ENCODE measurements around the gene DENND6B.

DENND6B gene

DNA sequence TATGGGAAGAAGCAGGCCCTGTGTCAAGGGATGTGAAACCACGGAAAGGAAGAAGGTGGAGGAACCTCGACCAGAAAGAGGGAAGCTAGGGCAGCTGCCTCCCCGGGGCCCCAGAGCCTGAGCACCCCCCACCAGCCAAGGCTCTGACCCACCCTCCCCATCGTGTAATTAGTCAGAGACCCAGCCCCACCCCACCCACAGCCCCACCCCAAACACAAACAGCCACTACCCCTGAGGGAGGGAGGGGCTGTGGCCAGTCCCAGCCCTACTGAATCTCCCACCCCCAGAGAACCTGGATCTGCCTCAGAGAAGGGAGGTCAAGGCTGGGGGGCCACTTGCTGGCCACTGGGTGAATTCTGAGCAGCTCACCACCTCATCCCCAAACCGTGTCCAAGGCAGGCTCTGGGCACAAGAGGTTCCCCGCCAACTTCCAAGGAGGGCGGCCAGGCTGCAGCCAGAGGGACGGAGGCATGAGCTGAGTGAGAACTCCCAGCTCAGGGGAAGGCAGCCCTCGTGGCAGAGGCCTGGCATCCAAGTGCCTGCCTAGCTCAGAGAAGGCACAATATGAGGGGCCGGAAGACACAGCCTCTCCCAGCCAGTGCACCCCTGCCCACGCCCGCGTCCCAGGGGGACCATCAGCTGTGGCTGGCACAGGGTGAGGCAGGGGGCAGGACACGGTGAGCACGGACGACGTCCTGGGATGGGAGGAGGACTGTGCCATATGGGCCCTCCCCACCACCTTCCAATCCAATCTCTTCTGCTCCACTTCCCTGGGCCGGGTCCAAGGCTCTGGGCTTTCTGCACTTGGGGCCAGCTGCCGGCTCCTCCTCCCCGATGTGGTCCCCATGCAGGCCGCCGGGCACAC is 22.1 kb downstream of the DENND6B start:
- Histone ChIP-seq H3K36me3 (replicated peaks; ENCODE audit: insufficient read depth, low read length) (no peaks in the 10 kb centered on the region), H3K9me3 (replicated peaks; ENCODE audit: insufficient read depth, low read length) (no peaks in the 10 kb centered on the region), H3K27me3 (replicated peaks; ENCODE audit: insufficient read depth, low read length) (no peaks in the 10 kb centered on the region), H3K4me1 (ENCODE audit: low read length) (peaks cover 22% of the 10 kb centered on the region), H3F3A (ENCODE audit: insufficient read depth, low read length) (peaks cover 9% of the 10 kb centered on the region), H2AFZ (ENCODE audit: low read length) (no peak overlapping the region), H3K9ac (ENCODE audit: low read length) (no peak overlapping the region), H3K79me2 (ENCODE audit: low read length) (peaks cover 35% of the 10 kb centered on the region), H3K4me3 (ENCODE audit: low read length) (no peak overlapping the region), H3K27ac (ENCODE audit: low read length) (no peak overlapping the region), H3K9me2 (replicated peaks; ENCODE audit: insufficient read depth, low read length) (no peaks in the 10 kb centered on the region), H3K4me2 (ENCODE audit: low read depth, low read length) (no peak overlapping the region), H4K20me1 (ENCODE audit: insufficient read depth, low read length) (no peaks in the 10 kb centered on the region)
- no peak for DNase-seq
- TF ChIP-seq, protein P1, sequence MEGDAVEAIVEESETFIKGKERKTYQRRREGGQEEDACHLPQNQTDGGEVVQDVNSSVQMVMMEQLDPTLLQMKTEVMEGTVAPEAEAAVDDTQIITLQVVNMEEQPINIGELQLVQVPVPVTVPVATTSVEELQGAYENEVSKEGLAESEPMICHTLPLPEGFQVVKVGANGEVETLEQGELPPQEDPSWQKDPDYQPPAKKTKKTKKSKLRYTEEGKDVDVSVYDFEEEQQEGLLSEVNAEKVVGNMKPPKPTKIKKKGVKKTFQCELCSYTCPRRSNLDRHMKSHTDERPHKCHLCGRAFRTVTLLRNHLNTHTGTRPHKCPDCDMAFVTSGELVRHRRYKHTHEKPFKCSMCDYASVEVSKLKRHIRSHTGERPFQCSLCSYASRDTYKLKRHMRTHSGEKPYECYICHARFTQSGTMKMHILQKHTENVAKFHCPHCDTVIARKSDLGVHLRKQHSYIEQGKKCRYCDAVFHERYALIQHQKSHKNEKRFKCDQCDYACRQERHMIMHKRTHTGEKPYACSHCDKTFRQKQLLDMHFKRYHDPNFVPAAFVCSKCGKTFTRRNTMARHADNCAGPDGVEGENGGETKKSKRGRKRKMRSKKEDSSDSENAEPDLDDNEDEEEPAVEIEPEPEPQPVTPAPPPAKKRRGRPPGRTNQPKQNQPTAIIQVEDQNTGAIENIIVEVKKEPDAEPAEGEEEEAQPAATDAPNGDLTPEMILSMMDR (IDR thresholded peaks at IDR 0.05; ENCODE audit: low read length) = no peak
- TF ChIP-seq EZH2phosphoT487 (IDR thresholded peaks at IDR 0.05; ENCODE audit: low read length) (no peak), EZH2 (optimal IDR thresholded peaks at IDR 0.05; ENCODE audit: low read depth, low read length) (no peak)

DNA sequence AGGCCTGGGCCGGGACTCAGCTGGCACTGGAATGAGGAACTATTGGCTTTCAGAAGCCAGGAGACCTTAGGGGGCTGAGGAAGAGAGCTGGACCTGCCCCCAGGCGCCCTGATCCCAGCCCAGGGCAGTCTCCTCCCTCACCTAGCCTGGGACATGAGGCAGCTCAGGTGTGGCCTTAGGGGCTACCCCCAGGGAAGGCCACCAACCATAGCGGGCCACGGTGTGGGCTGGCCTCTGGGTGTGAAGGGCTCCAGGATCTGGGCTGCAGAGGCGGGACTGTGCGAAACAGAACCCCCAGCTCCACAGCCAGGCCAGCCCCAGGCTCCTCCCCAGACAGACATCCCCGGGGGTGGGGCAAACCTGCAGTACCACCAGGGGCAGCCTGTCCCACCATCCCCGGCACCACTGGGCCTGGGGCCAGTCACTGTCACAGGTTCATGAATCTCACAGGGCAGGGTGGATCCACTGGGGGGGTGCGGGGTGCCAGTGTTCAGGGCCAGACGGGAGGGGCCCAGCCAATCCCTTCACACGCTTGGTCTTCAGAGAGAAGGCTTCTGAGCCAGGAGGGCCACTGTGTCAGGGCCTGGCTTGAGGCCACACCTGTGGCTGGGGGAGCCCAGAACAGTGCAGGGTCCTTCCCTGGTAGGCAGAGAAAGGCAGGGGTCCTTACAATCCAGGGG is 22.8 kb downstream of the DENND6B start:
- Histone ChIP-seq H3K27me3 (replicated peaks; ENCODE audit: insufficient read depth, low read length) (no peaks in the 10 kb centered on the region), H3K27ac (ENCODE audit: low read length) (no peak overlapping the region), H3K79me2 (ENCODE audit: low read length) (peaks cover 35% of the 10 kb centered on the region), H3K4me2 (ENCODE audit: low read depth, low read length) (no peak overlapping the region), H3K9me3 (replicated peaks; ENCODE audit: insufficient read depth, low read length) (no peaks in the 10 kb centered on the region), H3K4me3 (ENCODE audit: low read length) (no peak overlapping the region), H3K9me2 (replicated peaks; ENCODE audit: insufficient read depth, low read length) (no peaks in the 10 kb centered on the region), H3K4me1 (ENCODE audit: low read length) (peaks cover 18% of the 10 kb centered on the region), H2AFZ (ENCODE audit: low read length) (no peak overlapping the region), H3K36me3 (replicated peaks; ENCODE audit: insufficient read depth, low read length) (no peaks in the 10 kb centered on the region), H4K20me1 (ENCODE audit: insufficient read depth, low read length) (no peaks in the 10 kb centered on the region), H3K9ac (ENCODE audit: low read length) (no peak overlapping the region), H3F3A (ENCODE audit: insufficient read depth, low read length) (peaks cover 7% of the 10 kb centered on the region)
- DNase-seq = no peak
- TF ChIP-seq, protein P1 (IDR thresholded peaks at IDR 0.05; ENCODE audit: low read length) = no peak
- TF ChIP-seq EZH2 (optimal IDR thresholded peaks at IDR 0.05; ENCODE audit: low read depth, low read length) (no peak), EZH2phosphoT487 (IDR thresholded peaks at IDR 0.05; ENCODE audit: low read length) (no peak)

DNA sequence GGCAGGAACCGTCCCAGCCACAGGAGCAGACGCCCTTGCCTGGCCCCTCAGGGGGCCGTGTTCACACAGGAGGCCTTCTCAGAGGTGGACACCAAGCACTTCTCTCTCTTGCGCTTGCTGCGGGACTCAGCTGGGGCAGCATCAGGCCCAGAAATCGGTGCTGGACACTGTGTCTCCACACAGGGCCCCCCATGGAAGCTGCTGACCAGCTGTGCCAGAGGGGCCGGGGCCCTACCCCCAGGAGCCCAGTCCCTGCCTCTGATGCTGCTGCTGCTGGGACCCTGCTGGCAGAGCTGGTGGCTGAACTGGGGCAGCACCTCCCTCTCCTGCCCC is 23.3 kb downstream of the DENND6B start:
- no peaks in the 10 kb centered on the region for H3K27me3 ChIP-seq (replicated peaks; ENCODE audit: insufficient read depth, low read length)
- no peaks in the 10 kb centered on the region for H3K9me3 ChIP-seq (replicated peaks; ENCODE audit: insufficient read depth, low read length)
- H3F3A ChIP-seq (ENCODE audit: insufficient read depth, low read length) = peaks cover 4% of the 10 kb centered on the region; the same call in 1 of the 2 replicates
- H2AFZ ChIP-seq (ENCODE audit: low read length) = no peak overlapping the region
- no peaks in the 10 kb centered on the region for H3K9me2 ChIP-seq (replicated peaks; ENCODE audit: insufficient read depth, low read length)
- no peak for DNase-seq
- no peak overlapping the region for H3K9ac ChIP-seq (ENCODE audit: low read length)
- H3K79me2 ChIP-seq (ENCODE audit: low read length) = peaks cover 35% of the 10 kb centered on the region
- peaks cover 13% of the 10 kb centered on the region for H3K4me1 ChIP-seq (ENCODE audit: low read length)
- no peaks in the 10 kb centered on the region for H4K20me1 ChIP-seq (ENCODE audit: insufficient read depth, low read length)
- no peak overlapping the region for H3K4me2 ChIP-seq (ENCODE audit: low read depth, low read length)
- no peak overlapping the region for H3K27ac ChIP-seq (ENCODE audit: low read length)
- no peak overlapping the region for H3K4me3 ChIP-seq (ENCODE audit: low read length)
- TF ChIP-seq EZH2phosphoT487 (IDR thresholded peaks at IDR 0.05; ENCODE audit: low read length) (no peak), EZH2 (optimal IDR thresholded peaks at IDR 0.05; ENCODE audit: low read depth, low read length) (no peak)
- TF ChIP-seq, protein P1 (IDR thresholded peaks at IDR 0.05; ENCODE audit: low read length) = no peak
- no peaks in the 10 kb centered on the region for H3K36me3 ChIP-seq (replicated peaks; ENCODE audit: insufficient read depth, low read length)

Measured in MM.1S (cell line).